IMR-90 (cell line): Measurements from ENCODE around the gene DPP6.

ENCODE experiments used
- CTCF ChIP-seq: conservative IDR thresholded peaks from 2 replicates; pipeline ENCODE4 v1.5.1; 2012; ENCODE audit warnings: mild to moderate bottlenecking, low read depth, low read length, improper control_type of control experiment
- ELK1 ChIP-seq: fragments of 150-350 bp; IDR thresholded peaks from 2 replicates; pipeline ENCODE4 v1.6.1; 2016; ENCODE audit warnings: low read depth, mild to moderate bottlenecking, low read length, moderate library complexity, borderline replicate concordance
- MAFK ChIP-seq: IDR thresholded peaks from 2 replicates; pipeline ENCODE4 v1.6.1; 2012; ENCODE audit warnings: low read depth, low read length, improper control_type of control experiment
- NFE2L2 ChIP-seq: fragments of 150-350 bp; IDR thresholded peaks from 2 replicates; pipeline ENCODE4 v1.6.1; 2016; ENCODE audit warnings: low read depth, mild to moderate bottlenecking, low read length
- POLR2A ChIP-seq: IDR thresholded peaks from 2 replicates; pipeline ENCODE4 v1.6.1; 2012; ENCODE audit warnings: mild to moderate bottlenecking, low read depth, low read length
- RAD21 ChIP-seq: IDR thresholded peaks from 2 replicates; pipeline ENCODE4 v1.6.1; 2012; ENCODE audit warnings: low read length, improper control_type of control experiment

DNA sequence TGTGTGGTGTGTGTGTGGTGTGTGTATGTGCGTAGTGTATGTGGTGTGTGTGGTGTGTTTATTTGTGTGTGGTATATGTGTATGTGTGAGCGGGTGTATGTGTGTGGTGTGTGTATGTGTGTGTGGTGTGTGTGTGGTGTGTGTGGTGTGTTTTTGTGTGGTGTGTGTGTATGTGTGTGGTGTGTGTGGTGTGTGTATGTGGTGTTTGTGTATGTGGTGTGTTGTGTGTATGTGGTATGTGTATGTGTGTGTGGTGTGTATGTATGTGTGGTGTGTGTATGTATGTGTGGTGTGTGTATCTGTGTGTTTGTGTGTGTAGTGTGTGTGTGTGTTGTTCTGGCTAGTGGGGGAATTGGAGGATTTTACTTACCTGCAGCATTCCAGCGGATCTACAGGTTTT, 523.3 kb downstream of the DPP6 start:
- TF ChIP-seq POLR2A (no peak), CTCF (no peak), ELK1 (no peak), MAFK (no peak), NFE2L2 (no peak), RAD21 (no peak)
